HG03469 (cell line): Measurements from ENCODE around the gene FAM118A.
"Not testable (repeated sequence)": the region's sequence is repeated elsewhere in the genome, so short reads cannot be mapped to it uniquely, and the experiment has no call there.

Experiments
- ATAC-seq: cut with Tn5 transposase; IDR thresholded peaks from one replicate; pipeline ENCODE4 v1.9.1; 2021; ENCODE audit warnings: mild to moderate bottlenecking, moderate library complexity, moderate number of reproducible peaks; ENCODE audit not compliant: unreplicated experiment

Gene FAM118A

DNA sequence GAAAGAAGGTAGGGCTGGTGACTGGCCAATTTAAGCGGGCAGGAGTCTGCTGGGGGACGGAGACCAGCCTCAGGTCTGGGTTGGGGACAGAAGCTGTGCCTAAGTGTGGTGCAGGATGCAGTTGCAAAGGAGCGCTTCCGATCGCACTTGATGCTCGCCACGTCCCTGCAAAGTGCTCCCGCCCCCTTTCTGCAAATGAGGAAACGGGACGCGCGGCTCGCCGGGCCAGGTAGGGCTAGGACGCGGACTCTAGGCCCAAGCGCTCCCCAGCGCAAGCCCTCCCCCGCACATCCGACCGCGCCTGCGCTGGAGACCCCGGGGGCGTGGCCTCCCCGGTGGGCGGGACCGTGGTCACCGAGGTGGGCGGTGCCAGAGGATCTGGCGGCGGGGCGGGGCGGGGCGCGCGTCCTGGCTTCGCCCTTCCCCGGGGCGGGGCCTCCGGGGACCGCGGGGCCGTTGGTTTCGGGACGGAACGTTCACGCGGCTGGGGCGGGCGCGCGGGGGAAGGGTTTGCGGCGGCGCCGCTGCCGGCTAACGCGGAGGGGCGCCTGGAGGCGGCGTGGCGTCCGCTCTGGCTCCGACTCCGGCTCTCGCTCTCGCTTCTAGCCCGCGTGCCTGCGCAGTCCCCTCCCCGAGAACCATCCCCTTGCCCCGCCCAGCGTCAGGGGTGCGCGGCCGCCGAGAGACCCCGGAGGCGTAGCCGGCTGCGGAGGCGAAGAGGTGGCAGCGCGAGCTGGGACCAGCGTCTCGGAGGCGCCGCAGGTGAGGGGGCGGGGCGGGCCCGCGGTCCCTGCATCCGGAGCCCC lies at the start of gene FAM118A:
FAM118A (plus strand) TSS at position 513 of the 806 bp plus-strand sequence. CDS start 12,446 bp downstream, outside the sequence.
- ATAC-seq: peak; percentile 42

- ATAC-seq: not testable (repeated sequence)
Observed at GRCh38 chr22:45260395-45260759, 49.4 kb upstream of the FAM118A start.

DNA sequence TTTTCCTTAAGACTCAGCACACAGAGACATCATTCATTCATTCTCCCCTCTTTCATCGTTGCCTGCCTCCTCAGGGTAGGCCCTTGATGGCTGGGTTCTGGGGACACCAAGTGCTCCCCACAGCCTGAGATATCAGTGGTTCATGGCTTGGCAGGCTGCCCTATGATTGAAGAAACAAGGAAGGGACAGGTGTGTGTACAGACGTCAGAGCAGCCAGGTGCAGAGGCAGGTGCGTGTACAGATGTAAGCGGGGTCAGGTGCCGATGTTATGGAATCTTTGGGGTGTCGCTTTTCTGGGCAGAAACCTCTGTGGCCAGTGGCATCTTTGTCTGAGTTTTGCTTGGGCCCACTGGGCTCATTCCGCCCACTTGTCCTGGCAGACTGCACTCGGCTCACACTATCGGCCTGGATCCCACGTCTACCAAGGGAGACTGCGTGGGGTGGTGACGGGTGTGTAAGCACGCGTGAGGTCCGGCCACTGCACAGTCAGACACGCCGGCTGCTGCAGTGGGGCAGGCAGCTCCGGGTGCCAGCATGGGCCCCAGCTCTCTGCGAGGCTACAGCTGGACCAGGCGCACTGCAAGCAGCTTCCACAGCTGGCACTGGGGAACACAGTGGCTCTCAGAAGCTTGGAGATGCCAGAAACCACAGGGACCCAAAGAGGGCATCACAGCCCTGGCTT lies 48.2 kb upstream of the FAM118A start:
- no peak for ATAC-seq

DNA sequence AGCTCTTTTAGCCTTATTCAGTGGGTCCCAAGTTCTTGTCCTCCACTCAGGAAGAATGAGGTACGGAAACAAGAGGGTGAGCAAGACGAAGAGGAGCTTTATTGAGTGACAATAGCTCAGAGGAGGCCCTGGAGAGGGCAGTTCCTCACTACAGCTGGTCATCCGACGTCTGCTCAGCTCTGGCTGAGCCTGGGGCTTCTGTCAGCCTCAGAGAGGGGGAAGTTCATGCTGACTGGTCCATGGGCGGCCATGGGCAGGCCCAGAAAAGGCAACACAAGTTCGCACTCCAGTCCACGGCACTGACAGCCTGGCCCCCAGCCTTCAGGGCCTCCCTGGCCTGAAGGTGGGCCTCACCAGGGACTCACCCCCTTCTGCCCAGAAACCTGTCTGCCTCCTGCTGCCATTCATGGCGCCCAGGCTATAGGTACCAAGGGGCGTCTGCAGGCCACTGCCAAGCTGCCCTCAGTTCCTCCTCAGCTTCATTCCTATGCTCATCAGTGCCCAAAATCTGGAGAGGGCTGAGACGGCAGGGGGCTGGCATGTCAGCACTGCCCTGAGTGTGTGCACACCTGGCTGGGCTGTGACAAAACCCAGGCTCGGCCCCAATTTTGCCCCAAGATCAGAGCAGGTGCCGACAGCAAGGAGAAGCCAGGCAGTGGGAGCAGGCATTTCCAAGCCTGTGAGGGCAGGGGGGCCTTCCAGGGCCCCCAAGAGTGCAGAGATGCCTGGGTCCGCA lies 47.4 kb upstream of the FAM118A start:
- ATAC-seq: no peak

DNA sequence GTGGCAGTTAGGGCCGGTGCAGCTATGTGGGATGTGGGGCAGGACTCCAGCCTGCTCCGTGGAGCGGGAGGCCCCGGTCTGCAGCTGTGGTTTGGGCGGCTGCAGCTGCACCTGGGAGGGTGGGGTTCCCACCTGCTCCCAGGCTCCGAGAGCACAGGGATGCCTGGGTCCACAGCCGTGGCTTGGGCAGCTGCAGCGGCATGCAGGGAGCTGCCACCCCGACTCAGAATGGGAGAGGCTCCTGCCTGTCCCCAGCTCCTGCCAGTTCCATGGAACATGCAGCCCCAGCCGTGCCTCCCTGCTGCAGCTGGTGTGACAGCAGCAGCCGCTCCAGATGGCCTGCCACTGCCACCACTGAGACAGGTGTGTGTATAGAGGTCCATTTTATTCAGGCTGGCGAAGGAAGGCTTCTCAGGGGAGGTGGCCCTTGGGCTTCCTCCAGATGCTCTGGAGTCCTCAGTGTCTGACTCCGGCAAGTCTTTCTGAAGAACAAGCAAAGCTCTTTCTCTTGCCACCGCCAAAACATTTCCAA lies 46.7 kb upstream of the FAM118A start:
- peak; percentile 17 for ATAC-seq

GRCh38 chr22:45263463-45264269 lies 46.1 kb upstream of the FAM118A start:
- peak; percentile 34 for ATAC-seq

GRCh38 chr22:45265535-45265934 lies 44.2 kb upstream of the FAM118A start:
- ATAC-seq: no peak

- no peak for ATAC-seq
Observed at GRCh38 chr22:45268167-45268957, 41.4 kb upstream of the FAM118A start.

DNA sequence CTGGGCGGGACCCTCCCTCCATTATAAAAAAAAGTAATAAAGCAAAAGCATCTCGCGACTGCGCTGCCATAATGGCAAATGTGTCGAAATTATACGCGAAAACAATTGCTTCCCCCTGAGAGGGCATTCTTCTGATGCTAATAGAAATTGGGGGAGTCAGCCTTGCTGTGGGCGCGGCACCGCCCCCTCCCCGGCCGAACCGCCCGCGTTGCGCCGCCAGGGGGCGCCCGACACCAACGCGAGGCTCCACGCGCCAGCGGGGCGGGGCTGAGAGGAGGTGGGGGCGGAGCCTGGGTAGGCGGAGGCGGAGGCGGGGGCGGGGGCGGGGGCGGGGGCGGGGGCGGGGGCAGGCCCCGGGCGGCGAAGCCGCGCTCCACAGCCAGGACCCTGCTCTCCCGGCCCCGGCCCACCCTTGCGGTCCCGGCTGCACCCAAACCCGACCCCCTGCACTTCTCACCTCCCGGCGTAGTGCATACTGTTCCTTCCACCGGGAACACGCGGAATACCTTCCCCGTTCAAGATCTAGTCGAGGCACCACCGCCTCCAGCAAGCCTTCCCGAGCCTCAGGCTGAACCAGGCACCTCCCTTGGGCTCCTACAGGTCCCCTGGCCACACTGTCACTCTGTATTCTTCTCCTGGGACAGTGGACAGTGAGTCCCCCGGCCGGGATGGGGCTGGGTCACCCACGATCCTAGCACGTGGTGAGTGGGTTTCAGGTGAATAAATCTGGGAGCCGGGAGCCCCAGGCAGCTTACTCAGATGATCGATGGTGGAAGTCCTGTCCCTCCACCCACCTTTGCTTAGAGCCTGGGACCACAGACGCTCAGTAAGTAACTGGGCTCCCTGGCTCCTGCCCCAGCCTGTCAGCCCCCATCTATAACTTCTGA lies 40.5 kb upstream of the FAM118A start:
- no peak for ATAC-seq

- no peak for ATAC-seq
Observed at GRCh38 chr22:45270095-45271020, 39.4 kb upstream of the FAM118A start.

DNA sequence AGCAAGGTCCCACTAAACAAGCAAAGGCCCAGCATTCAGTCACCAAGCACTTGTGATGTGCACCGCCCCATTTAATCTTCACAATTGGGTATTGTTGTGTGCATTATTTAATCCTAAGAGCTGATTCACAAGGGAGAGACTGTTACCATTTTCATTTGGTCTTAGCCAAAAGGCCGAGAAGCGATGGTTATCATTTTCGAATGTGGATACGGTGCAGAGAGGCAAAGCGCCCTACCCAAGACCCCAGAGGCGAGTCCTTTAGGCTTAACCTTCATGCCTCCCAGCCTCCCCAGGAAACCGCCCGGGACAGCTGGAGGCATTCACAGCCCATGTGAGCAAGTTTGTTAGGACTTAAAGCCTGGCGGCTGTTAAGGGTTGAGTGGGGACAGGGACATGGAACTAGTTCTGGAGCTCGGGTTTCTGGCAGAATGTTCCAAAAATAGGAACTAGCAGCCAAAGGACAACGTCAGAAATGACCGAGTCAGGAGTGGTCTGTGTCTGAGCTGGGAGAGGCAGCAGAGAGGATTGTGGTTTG lies 38.0 kb upstream of the FAM118A start:
- ATAC-seq: no peak

- ATAC-seq: no peak
Observed at GRCh38 chr22:45272498-45272897, 37.2 kb upstream of the FAM118A start.

- no peak for ATAC-seq
Observed at GRCh38 chr22:45273452-45274075, 36.2 kb upstream of the FAM118A start.

DNA sequence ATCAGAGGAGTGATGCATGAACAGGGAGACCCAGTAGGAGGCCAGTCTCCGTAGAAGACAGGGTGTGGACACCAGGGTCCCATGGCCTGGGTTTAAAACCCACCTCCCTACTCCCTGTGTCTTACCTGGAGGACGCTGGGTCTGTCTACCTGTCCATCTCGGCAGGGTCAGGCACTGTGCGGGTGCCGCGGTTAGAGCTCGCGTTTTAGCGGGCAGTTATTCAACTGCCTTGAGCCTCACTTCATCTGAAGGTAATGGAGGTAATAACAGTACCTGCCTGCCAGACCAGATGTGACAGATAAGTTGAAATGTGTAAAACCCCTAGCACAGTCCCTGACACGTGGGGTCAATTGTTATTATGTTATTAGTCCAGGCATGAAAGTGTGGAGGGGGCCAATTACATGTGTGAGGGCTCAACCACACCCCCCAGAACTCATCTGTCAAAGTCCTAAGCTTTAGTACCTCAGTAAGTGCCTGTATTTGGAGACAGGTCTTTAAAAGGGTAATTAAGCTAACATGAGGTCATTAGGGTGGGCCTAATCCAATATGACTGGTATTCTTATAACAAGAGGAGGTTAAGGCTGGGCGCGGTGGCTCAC lies 33.1 kb upstream of the FAM118A start:
- ATAC-seq: no peak

- ATAC-seq: not testable (repeated sequence)
Observed at GRCh38 chr22:45277720-45278119, 32.0 kb upstream of the FAM118A start.

GRCh38 chr22:45278125-45278524 lies 31.6 kb upstream of the FAM118A start:
- ATAC-seq: no peak

GRCh38 chr22:45280587-45280980 lies 29.1 kb upstream of the FAM118A start:
- ATAC-seq: no peak
